H1 (cell line): Measurements from ENCODE around the gene CLCNKB. TPM values are rescaled to one million over a fixed set of nuclear protein-coding genes. Genes with fewer than 3 reads are reported as not detected.

Experiments
- CTCF ChIA-PET: fragments of 300-600 bp; sonication (Branson Sonifier 250); formaldehyde crosslinking; loops from one replicate; lab custom pipeline; 2021; ENCODE audit not compliant: partially characterized antibody; lab: Charles Lee
- POLR2A ChIA-PET: fragments of 300-600 bp; sonication (Branson Sonifier 250); formaldehyde crosslinking; loops from one replicate; lab custom pipeline; 2021; ENCODE audit warnings: inconsistent platforms; ENCODE audit not compliant: partially characterized antibody; lab: Charles Lee
- DNase-seq, 2 experiments: peaks; one replicate each; pipeline versions ENCODE4 v3.0.0 to v3.0.0-alpha.2; 2010 to 2022; ENCODE audit warnings: low spot score in 2 of 2, low read depth in 1 of 2, mixed read lengths in 1 of 2
- FAIRE-seq: peaks from 2 replicates; lab custom pipeline; 2011; peaks lifted over from hg19 to GRCh38; lab: Jason Lieb, UNC
- H2AFZ ChIP-seq: 2 replicates; pipeline ENCODE4 v1.8.1; 2012; ENCODE audit warnings: low read length, inconsistent platforms
- H2AK5ac ChIP-seq: 2 replicates; pipeline ENCODE4 v1.6.1; 2013; ENCODE audit warnings: low read depth, low read length
- H2BK120ac ChIP-seq: replicated peaks from 2 replicates; pipeline ENCODE3; 2013; ENCODE audit warnings: low read depth, low read length, inconsistent platforms
- H2BK12ac ChIP-seq: 2 replicates; pipeline ENCODE4 v1.6.1; 2013; ENCODE audit warnings: low read depth, low read length
- H2BK15ac ChIP-seq: 2 replicates; pipeline ENCODE4 v1.6.1; 2013; ENCODE audit warnings: low read length
- H2BK20ac ChIP-seq: 2 replicates; pipeline ENCODE4 v1.6.1; 2013; ENCODE audit warnings: low read length
- H2BK5ac ChIP-seq: 2 replicates; pipeline ENCODE4 v1.6.1; 2013; ENCODE audit warnings: low read depth, low read length
- H3K14ac ChIP-seq: 2 replicates; pipeline ENCODE4 v1.6.1; 2013; ENCODE audit warnings: inconsistent platforms; ENCODE audit not compliant: insufficient read length
- H3K18ac ChIP-seq: 2 replicates; pipeline ENCODE4 v1.6.1; 2013; ENCODE audit warnings: low read length; ENCODE audit errors: extremely low read depth
- H3K23ac ChIP-seq: 2 replicates; pipeline ENCODE4 v1.6.1; 2013; ENCODE audit warnings: inconsistent platforms; ENCODE audit not compliant: insufficient read length
- H3K23me2 ChIP-seq: 2 replicates; pipeline ENCODE4 v1.6.1; 2013; ENCODE audit warnings: low read depth, low read length
- H3K27ac ChIP-seq: 2 replicates; pipeline ENCODE4 v1.6.1; 2011; ENCODE audit warnings: low read depth, low read length, inconsistent platforms
- H3K27me3 ChIP-seq, 4 experiments: replicated peaks in 1 of 4; 1 replicate in 1 of 4; 2 replicates in 3 of 4; pipeline versions ENCODE4 v1.6.1 to v1.8.1; 2011 to 2013; ENCODE audit warnings: low read length in 3 of 4, mild to moderate bottlenecking in 3 of 4, inconsistent platforms in 2 of 4, mixed read lengths in 2 of 4, moderate library complexity in 1 of 4; ENCODE audit not compliant: control insufficient read depth in 3 of 4, insufficient read depth in 3 of 4; ENCODE audit errors: extremely low read depth in 1 of 4
- H3K36me3 ChIP-seq, 4 experiments: 2 replicates each; pipeline versions ENCODE4 v1.6.1 to v1.8.1; 2011 to 2013; ENCODE audit warnings: mild to moderate bottlenecking in 4 of 4, low read length in 3 of 4, moderate library complexity in 2 of 4, control low read depth in 1 of 4, inconsistent platforms in 1 of 4; ENCODE audit not compliant: insufficient read depth in 4 of 4, control insufficient read depth in 2 of 4
- H3K4ac ChIP-seq: replicated peaks from 2 replicates; pipeline ENCODE3; 2013; ENCODE audit warnings: low read length, low read depth, mixed read lengths, inconsistent platforms; ENCODE audit not compliant: insufficient read length
- H3K4me1 ChIP-seq, 4 experiments: replicated peaks in 1 of 4; 1 replicate in 1 of 4; 2 replicates in 3 of 4; pipeline versions ENCODE4 v1.6.1 to v1.8.1; 2011 to 2013; ENCODE audit warnings: low read length in 3 of 4, inconsistent platforms in 2 of 4, mixed read lengths in 1 of 4; ENCODE audit not compliant: insufficient read depth in 4 of 4, control insufficient read depth in 3 of 4
- H3K4me2 ChIP-seq, 2 experiments: 2 replicates each; pipeline versions ENCODE4 v1.6.1 to v1.8.1; 2011 to 2013; ENCODE audit warnings: low read depth in 2 of 2, low read length in 2 of 2, control low read depth in 1 of 2, inconsistent platforms in 1 of 2, mild to moderate bottlenecking in 1 of 2; ENCODE audit not compliant: insufficient read depth in 1 of 2
- H3K4me3 ChIP-seq, 4 experiments: fragments of 200-600, 300-600 bp in 1 of 4; sonication (generic), shearing (Covaris generic), sonication (Bioruptor Twin) in 1 of 4; 2 replicates each; pipeline versions ENCODE4 v1.5.1 to v1.8.1; 2011 to 2016; ENCODE audit warnings: low read length in 4 of 4, low read depth in 3 of 4, control low read depth in 2 of 4, inconsistent platforms in 2 of 4, mild to moderate bottlenecking in 2 of 4, mixed read lengths in 1 of 4, moderate library complexity in 1 of 4; ENCODE audit not compliant: insufficient read depth in 2 of 4; ENCODE audit errors: extremely low read depth in 1 of 4
- H3K56ac ChIP-seq: replicated peaks from 2 replicates; pipeline ENCODE3; 2013; ENCODE audit warnings: low read depth, mild to moderate bottlenecking, mixed read lengths, low read length, inconsistent platforms; ENCODE audit not compliant: insufficient read length
- H3K79me1 ChIP-seq: 2 replicates; pipeline ENCODE4 v1.6.1; 2013; ENCODE audit warnings: low read depth, low read length, control low read depth
- H3K79me2 ChIP-seq, 2 experiments: 2 replicates each; pipeline versions ENCODE4 v1.6.1 to v1.8.1; 2012 to 2013; ENCODE audit warnings: low read length in 2 of 2, mild to moderate bottlenecking in 2 of 2, inconsistent platforms in 1 of 2; ENCODE audit not compliant: insufficient read depth in 2 of 2, control insufficient read depth in 1 of 2
- H3K9ac ChIP-seq, 4 experiments: replicated peaks in 1 of 4; 1 replicate in 1 of 4; 2 replicates in 3 of 4; pipeline versions ENCODE4 v1.6.1 to v1.8.1; 2011 to 2013; ENCODE audit warnings: low read depth in 3 of 4, low read length in 3 of 4, control low read depth in 2 of 4, mild to moderate bottlenecking in 2 of 4, moderate library complexity in 2 of 4, inconsistent platforms in 1 of 4; ENCODE audit errors: extremely low read depth in 1 of 4
- H3K9me3 ChIP-seq, 2 experiments: 2 replicates each; pipeline versions ENCODE4 v1.6.1 to v1.8.1; 2012 to 2013; ENCODE audit warnings: mild to moderate bottlenecking in 2 of 2, moderate library complexity in 2 of 2, control low read depth in 1 of 2, inconsistent platforms in 1 of 2, low read depth in 1 of 2, low read length in 1 of 2, mixed read lengths in 1 of 2; ENCODE audit not compliant: insufficient read depth in 2 of 2
- H4K20me1 ChIP-seq, 2 experiments: replicated peaks in 1 of 2; 2 replicates each; pipeline versions ENCODE3 to v1.8.1; 2011 to 2013; ENCODE audit warnings: inconsistent platforms in 2 of 2, low read length in 2 of 2, mild to moderate bottlenecking in 1 of 2; ENCODE audit not compliant: insufficient read depth in 2 of 2, control insufficient read depth in 1 of 2
- H4K5ac ChIP-seq: 2 replicates; pipeline ENCODE4 v1.6.1; 2013; ENCODE audit warnings: low read length, low read depth, mixed read lengths, inconsistent platforms; ENCODE audit not compliant: insufficient read length
- H4K8ac ChIP-seq: 2 replicates; pipeline ENCODE4 v1.8.0; 2013; ENCODE audit warnings: mild to moderate bottlenecking, moderate library complexity, low read length, inconsistent platforms; ENCODE audit not compliant: insufficient read depth; ENCODE audit errors: extremely low read depth
- H4K91ac ChIP-seq: replicated peaks from 2 replicates; pipeline ENCODE3; 2013; ENCODE audit warnings: low read length, mixed read lengths, inconsistent platforms; ENCODE audit not compliant: insufficient read length
- BRCA1 ChIP-seq: IDR thresholded peaks from 2 replicates; pipeline ENCODE4 v1.6.1; 2012; ENCODE audit warnings: low read depth, low read length, improper control_type of control experiment
- CHD2 ChIP-seq: IDR thresholded peaks from 2 replicates; pipeline ENCODE4 v1.6.1; 2012; ENCODE audit warnings: low read length, improper control_type of control experiment
- CTCF ChIP-seq, 3 experiments: IDR thresholded peaks; 1 replicate in 2 of 3; 2 replicates in 1 of 3; pipeline versions ENCODE4 v1.5.1 to v1.6.1; 2011; ENCODE audit warnings: low read length in 3 of 3, mild to moderate bottlenecking in 3 of 3, inconsistent platforms in 2 of 3, low read depth in 1 of 3, moderate library complexity in 1 of 3; ENCODE audit not compliant: insufficient read depth in 1 of 3; ENCODE audit errors: control extremely low read depth in 1 of 3
- GABPA ChIP-seq: IDR thresholded peaks from 2 replicates; pipeline ENCODE4 v1.6.1; 2011; ENCODE audit warnings: mild to moderate bottlenecking, low read length, moderate library complexity, borderline replicate concordance; ENCODE audit not compliant: insufficient read depth
- HDAC2 ChIP-seq, 2 experiments: fragments of 300-600 bp in 1 of 2; sonication (generic) in 1 of 2; IDR thresholded peaks; 2 replicates each; pipeline ENCODE4 v1.6.1; 2011 to 2012; ENCODE audit warnings: low read depth in 2 of 2, low read length in 2 of 2, mild to moderate bottlenecking in 2 of 2, moderate library complexity in 2 of 2, borderline replicate concordance in 1 of 2, inconsistent platforms in 1 of 2
- HDAC6 ChIP-seq: IDR thresholded peaks from one replicate; pipeline ENCODE4 v1.7.1; 2012; ENCODE audit warnings: low read depth, mild to moderate bottlenecking, inconsistent platforms, low read length, moderate library complexity
- MAX ChIP-seq: IDR thresholded peaks from 2 replicates; pipeline ENCODE4 v1.6.1; 2012; ENCODE audit warnings: inconsistent platforms
- RAD21 ChIP-seq, 2 experiments: IDR thresholded peaks in 1 of 2; conservative IDR thresholded peaks in 1 of 2; 2 replicates each; pipeline ENCODE4 v1.6.1; 2011; ENCODE audit warnings: low read depth in 2 of 2, low read length in 2 of 2, improper control_type of control experiment in 1 of 2, inconsistent platforms in 1 of 2, mild to moderate bottlenecking in 1 of 2, moderate library complexity in 1 of 2
- SUZ12 ChIP-seq: fragments of 200-600 bp; sonication (generic); IDR thresholded peaks from 2 replicates; pipeline ENCODE4 v1.6.1; 2012; ENCODE audit warnings: mild to moderate bottlenecking, inconsistent platforms, low read length, moderate library complexity, mixed read lengths
- TBP ChIP-seq: IDR thresholded peaks from 2 replicates; pipeline ENCODE4 v1.6.1; 2011; ENCODE audit warnings: low read depth, low read length, improper control_type of control experiment
- WGBS, 2 experiments: shearing (Covaris generic) in 1 of 2; methylation state at CpG; one replicate each; pipeline versions ENCODE4 v1.1.6 to v1.1.7; 2013 to 2015; ENCODE audit warnings: low lambda C conversion rate in 2 of 2, mixed read lengths in 2 of 2, inconsistent platforms in 1 of 2, low coverage in 1 of 2, missing lambda C conversion rate in 1 of 2; ENCODE audit not compliant: insufficient replicate concordance in 2 of 2, insufficient coverage in 1 of 2, insufficient read length in 1 of 2; ENCODE audit errors: extremely low coverage in 1 of 2, missing lambda C conversion rate in 1 of 2; 5-methylcytosine and 5-hydroxymethylcytosine counted together
- polyA plus RNA-seq, 7 experiments: library from polyadenylated mRNA; depleted of rRNA in 3 of 7; stranded (reverse) in 5 of 7; unstranded in 2 of 7; fragments of >200 nt in 5 of 7; fragments of 200-250 nt in 2 of 7; gene quantifications; 1 replicate in 5 of 7; 2 replicates in 1 of 7; 4 replicates in 1 of 7; pipeline versions ENCODE4 v1.2.1 to v1.2.3, GENCODE V29; 2011 to 2013; ENCODE audit warnings: missing spikeins in 2 of 7, mixed read lengths in 2 of 7
- total RNA-seq: library from RNA; stranded (reverse); fragmentation: NEBNext Ultra II Directional; extraction: Animal tissue kit (Norgen Biotek cat#: 25700); gene quantifications from 2 replicates; pipeline ENCODE4 v1.2.1, GENCODE V29; 2021

CLCNKB gene
- total and polyA plus RNA-seq, 2 of the 8 experiments (the other 6 are each of a cell fraction or from before 2014, with no cell fraction given): 1.2 to 3.5 TPM

GRCh38 chr1:16009030-16009460 is 34.5 kb upstream of the CLCNKB start:
- peak; percentile 84 for FAIRE-seq
- DNase-seq: peak; percentile 64 to 98
- no peaks in the 10 kb centered on the region for H4K20me1 ChIP-seq
- no peak overlapping the region for H2AFZ ChIP-seq
- H3K9ac ChIP-seq: no peak overlapping the region
- H2BK15ac ChIP-seq: no peak overlapping the region
- H3K14ac ChIP-seq: no peak overlapping the region
- peak overlapping the region; percentile 37; the same call in 1 of the 2 replicates for H2BK5ac ChIP-seq
- H3K56ac ChIP-seq: no peak overlapping the region
- H3K27ac ChIP-seq: no peak overlapping the region
- no peak overlapping the region for H3K18ac ChIP-seq
- ChIA-PET CTCF (interaction anchor here (0.6 to 8.9 kb wide), 37 partner anchors 7 to 218 kb away, joined by 3 to 74 read pairs (median 6); partner anchors contain the start of genes CLCNKA, CLCNKB and HSPB7), POLR2A (no interaction called here)
- H4K91ac ChIP-seq: no peak overlapping the region
- no peaks in the 10 kb centered on the region for H3K9me3 ChIP-seq
- no peak overlapping the region for H2BK20ac ChIP-seq
- 1% methylated on average over 4 of the region's 4 CpGs; no CpG with 5 or more reads in 1 of the 2 experiments for WGBS, 2 experiments
- no peak overlapping the region for H2BK120ac ChIP-seq
- no peak overlapping the region for H2AK5ac ChIP-seq
- no peaks in the 10 kb centered on the region; the same call in 1 of the 2 replicates for H3K23me2 ChIP-seq
- TF ChIP-seq CTCF (IDR thresholded peaks at IDR 0.05; ENCODE audit: control extremely low read depth in 1 of 3, insufficient read depth in 1 of 3, low read depth in 1 of 3, low read length in 3 of 3) (peak; percentile 96 to 100 (median 96)), CHD2 (0 out of 2 replicates have a peak, but pooled peaks have one; percentile 16), HDAC6 (no peak), HDAC2 (IDR thresholded peaks at IDR 0.05; ENCODE audit: borderline replicate concordance in 1 of 2, low read depth in 2 of 2, low read length in 2 of 2) (no peak), SUZ12 (no peak), MAX (no peak), TBP (no peak), BRCA1 (0 out of 2 replicates have a peak, but pooled peaks have one; percentile 7), GABPA (peak; percentile 52; the same call in 1 of the 2 replicates), RAD21 (IDR thresholded peaks at IDR 0.05 in 1 of 2, conservative IDR thresholded peaks at IDR 0.05 in 1 of 2; ENCODE audit: low read depth in 2 of 2, low read length in 2 of 2) (peak; percentile 99)
- TF ChIP-seq, all 59 proteins: peak for 5
- no peak overlapping the region for H4K8ac ChIP-seq
- peaks cover 3 to 14% (median 10%) of the 10 kb centered on the region in 4 experiments for H3K4me1 ChIP-seq
- H3K79me1 ChIP-seq: no peaks in the 10 kb centered on the region
- no peak overlapping the region for H3K4ac ChIP-seq
- H3K23ac ChIP-seq: no peak overlapping the region
- no peaks in the 10 kb centered on the region; a peak in 1 of 7 replicates for H3K27me3 ChIP-seq
- H2BK12ac ChIP-seq: peak overlapping the region; percentile 94; the same call in 1 of the 2 replicates
- H4K5ac ChIP-seq: no peak overlapping the region
- H3K36me3 ChIP-seq: no peaks in the 10 kb centered on the region
- no peak overlapping the region for H3K4me3 ChIP-seq
- H3K4me2 ChIP-seq: no peak overlapping the region
- H3K79me2 ChIP-seq: no peaks in the 10 kb centered on the region
